Thyroid gland (tissue), 4 donors: ENCODE measurements around the gene PAXX.

Source experiments
- POLR2A ChIP-seq, 2 donors: fragments of 450-650 bp; IDR thresholded peaks; one replicate each; pipeline ENCODE4 v1.6.1; 2017; ENCODE audit warnings: antibody characterized with exemption in 2 of 2, mild to moderate bottlenecking in 2 of 2, moderate library complexity in 1 of 2
- TF ChIP-seq, protein P1 (sequence below), 6 experiments: fragments of 200-600 bp in 3 of 6; fragments of 450-650 bp in 3 of 6; sonication (generic) in 3 of 6; IDR thresholded peaks; one replicate each; pipeline ENCODE4 v1.5.1; 2016 to 2019; ENCODE audit warnings: antibody characterized with exemption in 6 of 6, mild to moderate bottlenecking in 2 of 6, inconsistent platforms in 1 of 6, moderate library complexity in 1 of 6

GRCh38 chr9:136975644-136976043, 16.6 kb upstream of the PAXX start:
- TF ChIP-seq, protein P1, sequence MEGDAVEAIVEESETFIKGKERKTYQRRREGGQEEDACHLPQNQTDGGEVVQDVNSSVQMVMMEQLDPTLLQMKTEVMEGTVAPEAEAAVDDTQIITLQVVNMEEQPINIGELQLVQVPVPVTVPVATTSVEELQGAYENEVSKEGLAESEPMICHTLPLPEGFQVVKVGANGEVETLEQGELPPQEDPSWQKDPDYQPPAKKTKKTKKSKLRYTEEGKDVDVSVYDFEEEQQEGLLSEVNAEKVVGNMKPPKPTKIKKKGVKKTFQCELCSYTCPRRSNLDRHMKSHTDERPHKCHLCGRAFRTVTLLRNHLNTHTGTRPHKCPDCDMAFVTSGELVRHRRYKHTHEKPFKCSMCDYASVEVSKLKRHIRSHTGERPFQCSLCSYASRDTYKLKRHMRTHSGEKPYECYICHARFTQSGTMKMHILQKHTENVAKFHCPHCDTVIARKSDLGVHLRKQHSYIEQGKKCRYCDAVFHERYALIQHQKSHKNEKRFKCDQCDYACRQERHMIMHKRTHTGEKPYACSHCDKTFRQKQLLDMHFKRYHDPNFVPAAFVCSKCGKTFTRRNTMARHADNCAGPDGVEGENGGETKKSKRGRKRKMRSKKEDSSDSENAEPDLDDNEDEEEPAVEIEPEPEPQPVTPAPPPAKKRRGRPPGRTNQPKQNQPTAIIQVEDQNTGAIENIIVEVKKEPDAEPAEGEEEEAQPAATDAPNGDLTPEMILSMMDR (IDR thresholded peaks at IDR 0.05): peak in 1 of 6 experiments; percentile 13
- no peak for TF ChIP-seq POLR2A (IDR thresholded peaks at IDR 0.05)
